ENCODE results near the gene RARS2.
"Not testable (repeated sequence)": the region's sequence is repeated elsewhere in the genome, so short reads cannot be mapped to it uniquely, and the experiment has no call there.

RARS2 gene

DNA sequence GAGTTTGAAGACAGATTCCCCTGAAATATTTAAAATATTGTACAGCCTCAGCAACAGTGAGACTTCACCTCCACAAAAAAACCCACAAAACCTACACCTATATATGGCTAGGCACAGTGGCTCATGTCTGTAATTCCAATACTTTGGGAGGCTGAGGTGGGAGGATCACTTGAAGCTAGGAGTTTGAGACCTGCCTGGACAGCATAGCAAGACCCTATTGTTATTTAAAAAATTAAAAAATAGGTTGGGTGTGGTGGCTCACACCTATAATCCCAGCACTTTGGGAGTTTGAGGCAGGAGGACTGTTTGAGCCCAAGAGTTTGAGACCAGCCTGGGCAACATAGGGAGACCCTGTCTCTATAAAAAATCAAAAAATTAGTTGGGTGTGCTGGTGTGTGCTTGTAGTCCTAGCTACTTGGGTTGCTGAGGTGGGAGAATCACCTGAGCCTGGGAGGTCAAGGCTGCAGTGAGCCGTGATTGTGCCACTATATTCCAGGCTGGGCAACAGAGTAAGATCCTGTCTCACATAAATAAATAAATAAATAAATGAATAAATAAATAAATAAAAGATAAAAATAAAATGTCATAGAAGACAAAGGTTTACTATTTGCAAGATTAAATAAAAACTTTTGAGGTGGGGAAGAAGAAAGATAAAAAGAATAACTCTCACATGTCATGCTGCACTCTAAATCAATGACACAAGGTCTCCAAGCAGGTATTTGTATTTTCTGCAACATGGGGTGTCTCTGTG, 51.1 kb downstream of the RARS2 start:
- Histone ChIP-seq H3K9me3 (ENCODE audit: control insufficient read depth, low read length) (no peaks in the 10 kb centered on the region), H3K4me3 (ENCODE audit: low read length) (no peak overlapping the region), H3K9ac (ENCODE audit: low read length) (no peak overlapping the region), H3K36me3 (ENCODE audit: control insufficient read depth, insufficient read depth, low read length) (peaks cover 8% of the 10 kb centered on the region), H3K27me3 (ENCODE audit: control insufficient read depth, insufficient read depth, low read length) (no peaks in the 10 kb centered on the region), H3K4me1 (ENCODE audit: control insufficient read depth, insufficient read depth, low read length) (no peaks in the 10 kb centered on the region)

- Histone ChIP-seq H3K36me3 (ENCODE audit: control insufficient read depth, insufficient read depth, low read length) (peaks cover 3% of the 10 kb centered on the region), H3K9ac (ENCODE audit: low read length) (no peak overlapping the region), H3K4me3 (ENCODE audit: low read length) (no peak overlapping the region)
Observed at GRCh38 chr6:87534377-87535047, 55.3 kb downstream of the RARS2 start.

GRCh38 chr6:87529221-87529620, 60.6 kb downstream of the RARS2 start:
- Histone ChIP-seq H3K36me3 (ENCODE audit: control insufficient read depth, insufficient read depth, low read length) (no peaks in the 10 kb centered on the region), H3K9me3 (ENCODE audit: control insufficient read depth, low read length) (no peaks in the 10 kb centered on the region), H3K4me1 (ENCODE audit: control insufficient read depth, insufficient read depth, low read length) (no peaks in the 10 kb centered on the region)

More at GRCh38 chr6:87534377-87535047, 55.3 kb downstream of the RARS2 start:
- H3K27me3 ChIP-seq (ENCODE audit: control insufficient read depth, insufficient read depth, low read length), result no peaks in the 10 kb centered on the region
- no peaks in the 10 kb centered on the region for H3K4me1 ChIP-seq (ENCODE audit: control insufficient read depth, insufficient read depth, low read length)
- H3K9me3 ChIP-seq (ENCODE audit: control insufficient read depth, low read length), result no peaks in the 10 kb centered on the region

DNA sequence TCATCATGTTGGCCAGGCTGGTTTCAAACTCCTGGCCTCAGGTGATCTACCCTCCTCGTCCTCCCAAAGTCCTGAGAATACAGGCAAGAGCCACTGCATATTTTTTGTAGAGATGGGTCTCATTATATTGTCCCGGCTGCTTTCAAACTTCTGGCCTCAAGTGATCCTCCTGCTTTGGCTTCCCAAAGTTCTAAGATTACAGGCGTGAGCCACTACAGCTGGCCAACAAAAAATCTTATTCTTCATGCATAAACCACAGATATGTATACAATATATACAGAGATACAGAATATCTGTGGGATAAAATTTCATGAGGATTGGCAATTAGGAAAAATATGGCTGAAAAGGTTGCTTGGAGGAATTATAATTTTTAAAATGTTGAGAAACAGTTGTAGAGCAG, 67.1 kb downstream of the RARS2 start:
- H3K4me3 ChIP-seq (ENCODE audit: low read length), result no peak overlapping the region
- no peak overlapping the region for H3K9ac ChIP-seq (ENCODE audit: low read length)
- H3K9me3 ChIP-seq (ENCODE audit: control insufficient read depth, low read length), result no peaks in the 10 kb centered on the region
- peaks cover 5% of the 10 kb centered on the region for H3K36me3 ChIP-seq (ENCODE audit: control insufficient read depth, insufficient read depth, low read length)
- H3K27me3 ChIP-seq (ENCODE audit: control insufficient read depth, insufficient read depth, low read length), result no peaks in the 10 kb centered on the region
- H3K4me1 ChIP-seq (ENCODE audit: control insufficient read depth, insufficient read depth, low read length), result no peaks in the 10 kb centered on the region

More at GRCh38 chr6:87529221-87529620, 60.6 kb downstream of the RARS2 start:
- H3K27me3 ChIP-seq (ENCODE audit: control insufficient read depth, insufficient read depth, low read length), result no peaks in the 10 kb centered on the region
- H3K4me3 ChIP-seq (ENCODE audit: low read length), result no peak overlapping the region
- H3K9ac ChIP-seq (ENCODE audit: low read length), result no peak overlapping the region

DNA sequence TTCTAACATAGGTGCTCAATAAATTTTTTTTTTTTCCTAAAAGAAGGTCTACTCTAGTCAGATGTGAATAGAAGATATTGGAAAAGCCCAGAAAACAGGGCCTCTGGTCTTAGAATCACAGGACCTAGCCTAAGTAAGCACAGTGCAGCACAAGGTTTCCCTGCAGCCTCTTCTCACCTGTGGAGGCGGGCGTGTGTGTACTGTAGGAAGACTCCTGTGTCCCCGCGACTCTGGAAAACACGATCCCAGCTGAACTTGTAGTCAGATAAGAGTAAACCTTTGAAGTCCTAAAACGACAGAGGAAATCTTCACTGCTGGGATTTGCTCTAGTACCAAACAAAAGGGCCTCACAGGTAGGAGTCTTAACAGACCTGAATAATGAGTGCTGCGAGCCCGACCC, 71.3 kb downstream of the RARS2 start:
- Histone ChIP-seq H3K36me3 (ENCODE audit: control insufficient read depth, insufficient read depth, low read length) (peaks cover 5% of the 10 kb centered on the region), H3K4me3 (ENCODE audit: low read length) (no peak overlapping the region)

DNA sequence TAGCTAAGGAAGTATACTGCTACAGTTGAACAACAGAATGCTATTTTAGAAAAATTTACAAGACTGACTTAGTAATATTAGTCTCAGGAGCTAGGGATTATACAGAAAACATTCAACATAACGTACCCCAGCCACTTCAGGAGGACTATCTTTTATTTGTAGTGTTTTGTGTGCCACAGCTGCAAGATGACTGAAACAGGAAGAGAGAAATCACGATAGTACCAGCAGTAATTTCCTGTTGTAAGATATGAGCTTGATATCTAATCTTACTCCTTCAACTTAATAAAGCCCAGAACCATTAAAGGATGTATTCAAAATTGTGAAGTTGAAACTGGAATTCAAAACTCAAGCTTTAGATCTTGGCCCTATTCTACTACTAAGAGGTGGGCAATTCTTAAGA, 75.0 kb downstream of the RARS2 start:
- H3K4me1 ChIP-seq (ENCODE audit: control insufficient read depth, insufficient read depth, low read length), result no peaks in the 10 kb centered on the region
- no peak overlapping the region for H3K4me3 ChIP-seq (ENCODE audit: low read length)
- H3K27me3 ChIP-seq (ENCODE audit: control insufficient read depth, insufficient read depth, low read length), result no peaks in the 10 kb centered on the region
- no peak overlapping the region for H3K9ac ChIP-seq (ENCODE audit: low read length)
- no peaks in the 10 kb centered on the region for H3K9me3 ChIP-seq (ENCODE audit: control insufficient read depth, low read length)
- peaks cover 5% of the 10 kb centered on the region for H3K36me3 ChIP-seq (ENCODE audit: control insufficient read depth, insufficient read depth, low read length)

More for the DNA sequence above, 71.3 kb downstream of the RARS2 start:
- no peaks in the 10 kb centered on the region for H3K9me3 ChIP-seq (ENCODE audit: control insufficient read depth, low read length)
- no peak overlapping the region for H3K9ac ChIP-seq (ENCODE audit: low read length)
- H3K27me3 ChIP-seq (ENCODE audit: control insufficient read depth, insufficient read depth, low read length), result no peaks in the 10 kb centered on the region
- no peaks in the 10 kb centered on the region for H3K4me1 ChIP-seq (ENCODE audit: control insufficient read depth, insufficient read depth, low read length)

GRCh38 chr6:87504441-87504840, 85.3 kb downstream of the RARS2 start:
- Histone ChIP-seq H3K9me3 (ENCODE audit: control insufficient read depth, low read length) (no peaks in the 10 kb centered on the region), H3K27me3 (ENCODE audit: control insufficient read depth, insufficient read depth, low read length) (no peaks in the 10 kb centered on the region), H3K4me1 (ENCODE audit: control insufficient read depth, insufficient read depth, low read length) (no peaks in the 10 kb centered on the region), H3K4me3 (ENCODE audit: low read length) (no peak overlapping the region), H3K36me3 (ENCODE audit: control insufficient read depth, insufficient read depth, low read length) (no peaks in the 10 kb centered on the region), H3K9ac (ENCODE audit: low read length) (no peak overlapping the region)

GRCh38 chr6:87501809-87502572, 87.8 kb downstream of the RARS2 start:
- Histone ChIP-seq H3K36me3 (ENCODE audit: control insufficient read depth, insufficient read depth, low read length) (no peaks in the 10 kb centered on the region), H3K9me3 (ENCODE audit: control insufficient read depth, low read length) (no peaks in the 10 kb centered on the region), H3K9ac (ENCODE audit: low read length) (no peak overlapping the region), H3K27me3 (ENCODE audit: control insufficient read depth, insufficient read depth, low read length) (no peaks in the 10 kb centered on the region), H3K4me1 (ENCODE audit: control insufficient read depth, insufficient read depth, low read length) (no peaks in the 10 kb centered on the region), H3K4me3 (ENCODE audit: low read length) (no peak overlapping the region)

DNA sequence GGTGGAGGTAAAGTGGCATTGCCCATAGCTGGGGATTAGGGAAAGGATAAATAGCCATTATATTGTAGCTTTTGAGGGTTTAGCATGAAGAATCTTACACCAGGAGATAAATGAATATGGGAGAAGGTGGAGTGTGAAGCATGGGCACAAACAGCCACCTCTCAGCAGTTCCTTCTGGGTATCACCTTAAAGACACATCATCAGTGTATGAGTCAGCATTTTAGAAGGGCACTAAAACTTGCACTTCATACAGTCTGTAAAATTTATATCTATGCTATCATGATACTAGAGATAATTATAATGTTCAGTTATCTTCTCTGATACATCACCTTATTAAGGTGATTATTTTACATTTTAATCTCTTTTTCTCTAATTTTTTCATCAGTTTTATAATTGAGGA, 91.7 kb downstream of the RARS2 start:
- Histone ChIP-seq H3K9me3 (ENCODE audit: control insufficient read depth, low read length) (no peaks in the 10 kb centered on the region), H3K4me1 (ENCODE audit: control insufficient read depth, insufficient read depth, low read length) (no peaks in the 10 kb centered on the region), H3K4me3 (ENCODE audit: low read length) (no peak overlapping the region), H3K36me3 (ENCODE audit: control insufficient read depth, insufficient read depth, low read length) (no peaks in the 10 kb centered on the region), H3K27me3 (ENCODE audit: control insufficient read depth, insufficient read depth, low read length) (no peaks in the 10 kb centered on the region), H3K9ac (ENCODE audit: low read length) (no peak overlapping the region)

DNA sequence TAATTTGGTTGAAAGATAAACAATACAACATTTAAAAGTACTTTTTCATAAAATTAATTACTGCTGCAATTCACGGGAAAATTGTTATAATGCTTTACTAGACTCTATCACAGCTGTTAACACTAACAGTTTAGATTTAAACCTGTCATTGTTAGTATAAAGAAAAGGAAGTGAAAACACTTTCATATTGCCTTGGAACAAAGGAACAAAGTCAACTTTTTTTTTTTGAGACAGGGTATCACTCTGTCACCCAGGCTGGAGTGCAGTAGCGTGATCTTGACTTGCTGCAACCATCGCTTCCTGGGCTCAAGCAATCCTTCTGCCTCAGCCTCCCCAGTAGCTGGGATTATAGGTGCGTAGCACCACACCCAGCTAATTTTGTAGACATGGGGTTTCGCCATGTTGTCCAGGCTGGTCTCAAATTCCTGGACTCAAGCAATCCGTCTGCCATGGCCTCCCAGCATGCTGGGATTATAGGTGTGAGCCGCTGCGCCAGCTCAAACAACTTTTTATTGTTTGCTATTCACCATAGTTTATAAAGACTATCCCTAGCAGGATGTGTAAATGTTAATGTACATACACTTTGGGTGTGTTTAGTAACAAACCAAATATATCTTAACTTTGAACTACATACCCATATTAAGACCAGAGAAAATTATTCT, 94.9 kb downstream of the RARS2 start:
- H3K9me3 ChIP-seq (ENCODE audit: control insufficient read depth, low read length), result no peaks in the 10 kb centered on the region
- peaks cover 4% of the 10 kb centered on the region for H3K36me3 ChIP-seq (ENCODE audit: control insufficient read depth, insufficient read depth, low read length)
- no peaks in the 10 kb centered on the region for H3K4me1 ChIP-seq (ENCODE audit: control insufficient read depth, insufficient read depth, low read length)
- H3K27me3 ChIP-seq (ENCODE audit: control insufficient read depth, insufficient read depth, low read length), result no peaks in the 10 kb centered on the region
- no peak overlapping the region for H3K4me3 ChIP-seq (ENCODE audit: low read length)
- no peak overlapping the region for H3K9ac ChIP-seq (ENCODE audit: low read length)

DNA sequence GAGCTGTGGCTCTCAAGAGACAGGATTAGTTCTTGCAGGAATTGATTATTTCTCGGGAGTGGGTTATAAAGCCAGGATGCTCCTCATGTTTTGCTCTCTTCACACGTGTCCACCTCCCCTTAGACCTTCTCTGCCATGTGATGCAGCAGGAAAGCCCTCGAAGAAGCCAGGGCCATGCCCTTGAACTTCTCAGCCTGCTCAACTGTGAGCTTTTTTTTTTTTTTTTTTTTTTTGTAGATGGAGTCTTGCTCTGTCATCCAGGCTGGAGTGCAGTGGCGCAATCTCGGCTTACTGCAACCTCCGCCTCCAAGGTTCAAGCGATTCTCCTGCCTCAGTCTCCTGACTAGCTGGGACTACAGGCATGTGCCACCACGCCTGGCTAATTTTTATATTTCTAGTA, 100.5 kb downstream of the RARS2 start:
- not testable (repeated sequence) for H3K4me3 ChIP-seq (ENCODE audit: low read length); H3K4me1 ChIP-seq (ENCODE audit: control insufficient read depth, insufficient read depth, low read length); H3K9me3 ChIP-seq (ENCODE audit: control insufficient read depth, low read length); H3K36me3 ChIP-seq (ENCODE audit: control insufficient read depth, insufficient read depth, low read length); H3K27me3 ChIP-seq (ENCODE audit: control insufficient read depth, insufficient read depth, low read length); H3K9ac ChIP-seq (ENCODE audit: low read length)

- Histone ChIP-seq H3K4me1 (ENCODE audit: control insufficient read depth, insufficient read depth, low read length) (peaks cover 6% of the 10 kb centered on the region), H3K4me3 (ENCODE audit: low read length) (no peak overlapping the region), H3K27me3 (ENCODE audit: control insufficient read depth, insufficient read depth, low read length) (no peaks in the 10 kb centered on the region), H3K36me3 (ENCODE audit: control insufficient read depth, insufficient read depth, low read length) (peaks cover 4% of the 10 kb centered on the region), H3K9me3 (ENCODE audit: control insufficient read depth, low read length) (no peaks in the 10 kb centered on the region), H3K9ac (ENCODE audit: low read length) (no peak overlapping the region)
Observed at GRCh38 chr6:87487555-87487954, 102.2 kb downstream of the RARS2 start.

Data from mucosa of stomach (tissue), 1 donor.